Stimulated activated CD4-positive, alpha-beta T cell treated with anti-CD3 and anti-CD28 coated beads, TNF-alpha, amount 100 ng/mL, for 4 hours (primary cell): Measurements from ENCODE around the gene PIK3CG.
"Not testable (repeated sequence)": the region's sequence is repeated elsewhere in the genome, so short reads cannot be mapped to it uniquely, and the experiment has no call there.

Source experiments
- DNase-seq, 3 experiments: peaks; one replicate each; pipeline ENCODE4 v3.0.0-alpha.2; 2020; ENCODE audit warnings: low read depth in 3 of 3

PIK3CG gene

GRCh38 chr7:106938803-106939202 lies 73.7 kb downstream of the PIK3CG start:
- no peak for DNase-seq

GRCh38 chr7:106944035-106944665 lies 79.1 kb downstream of the PIK3CG start:
- no peak for DNase-seq

- DNase-seq: no peak
These were observed 82.2 kb downstream of the PIK3CG start for GRCh38 chr7:106947244-106947728.

- DNase-seq: no peak
These were observed 87.0 kb downstream of the PIK3CG start for GRCh38 chr7:106952001-106952657.

GRCh38 chr7:106952658-106953231 lies 87.7 kb downstream of the PIK3CG start:
- DNase-seq: no peak

GRCh38 chr7:106954840-106955239 lies 89.8 kb downstream of the PIK3CG start:
- DNase-seq: no peak

GRCh38 chr7:106955857-106956256 lies 90.8 kb downstream of the PIK3CG start:
- not testable (repeated sequence) for DNase-seq
